ENCODE results near the gene DGCR6L. TPM values are rescaled to one million over a fixed set of nuclear protein-coding genes. Genes with fewer than 3 reads are reported as not detected.
"Not testable (repeated sequence)": the region's sequence is repeated elsewhere in the genome, so short reads cannot be mapped to it uniquely, and the experiment has no call there.

Gene DGCR6L
- total RNA-seq, 1 donor from 2014 or later: 47.6 TPM

- no peak for DNase-seq (ENCODE audit: low read depth in 2 of 2)
Observed at GRCh38 chr22:20276468-20276867, 43.4 kb downstream of the DGCR6L start.

- DNase-seq (ENCODE audit: low read depth in 2 of 2): no peak
Observed at GRCh38 chr22:20275836-20276235, 44.0 kb downstream of the DGCR6L start.

DNA sequence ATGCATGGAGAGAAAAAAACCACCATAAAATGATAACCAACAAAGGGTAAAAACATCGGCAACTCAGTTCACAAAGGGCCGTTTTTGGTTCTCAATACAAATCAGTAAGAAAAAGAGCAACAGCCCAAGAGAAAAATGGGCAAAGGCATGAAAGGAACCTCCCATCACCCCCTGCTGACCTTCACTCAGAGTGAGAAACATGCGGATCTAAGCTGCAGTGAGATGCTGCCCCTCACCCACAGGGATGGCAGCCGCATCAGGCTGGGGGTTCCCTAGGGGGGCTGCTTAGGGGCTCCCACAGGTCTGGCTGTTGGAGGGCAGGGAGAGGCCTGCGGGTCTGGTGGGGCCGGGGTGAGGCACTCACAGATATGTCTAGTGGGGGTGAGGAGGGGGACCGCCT lies 44.5 kb downstream of the DGCR6L start:
- not testable (repeated sequence) for DNase-seq (ENCODE audit: low read depth in 2 of 2)

DNA sequence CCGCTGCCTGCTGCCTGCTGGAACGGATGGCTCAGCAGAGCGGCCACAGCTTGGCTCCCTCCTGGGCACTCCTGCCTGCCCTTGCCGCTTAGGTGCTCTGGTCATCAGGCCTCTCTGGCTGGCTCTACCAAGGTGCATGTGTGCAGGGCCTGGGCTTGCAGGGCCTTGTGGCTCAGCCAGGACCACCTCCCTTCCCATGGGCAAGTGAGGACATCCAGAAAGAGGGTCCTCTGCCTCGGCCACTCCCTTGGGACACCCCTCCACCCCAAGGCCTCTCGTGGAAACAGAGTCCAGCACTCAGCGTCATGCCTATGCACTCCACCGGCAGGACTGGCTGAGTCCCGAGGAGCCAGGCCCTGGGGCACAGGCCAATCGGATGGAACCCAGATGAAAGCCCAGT lies 45.5 kb downstream of the DGCR6L start:
- not testable (repeated sequence) for DNase-seq (ENCODE audit: low read depth in 2 of 2)

- no peak for DNase-seq (ENCODE audit: low read depth in 2 of 2)
Observed at GRCh38 chr22:20273758-20274181, 46.1 kb downstream of the DGCR6L start.

DNA sequence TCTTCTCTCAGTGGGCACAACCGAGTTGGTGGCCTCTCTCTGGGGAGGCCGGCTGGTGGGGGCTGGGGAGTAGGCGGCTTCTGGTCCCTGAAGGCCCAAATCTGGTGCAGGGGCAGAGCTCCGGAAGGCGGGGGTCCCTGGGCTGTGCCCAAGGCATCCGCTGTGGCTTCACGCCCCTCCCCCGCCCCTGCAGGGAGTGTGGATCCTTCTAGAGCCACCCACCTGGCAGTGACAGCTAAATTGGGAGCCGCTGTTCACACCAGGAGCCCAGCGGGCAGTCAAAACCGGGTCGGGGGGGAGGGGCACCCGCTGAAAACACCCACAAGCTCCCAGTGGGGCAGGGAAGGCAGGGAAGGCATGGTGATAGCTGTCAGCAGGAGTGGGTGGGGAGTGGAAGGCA lies 47.2 kb downstream of the DGCR6L start:
- no peak for DNase-seq (ENCODE audit: low read depth in 2 of 2)

DNA sequence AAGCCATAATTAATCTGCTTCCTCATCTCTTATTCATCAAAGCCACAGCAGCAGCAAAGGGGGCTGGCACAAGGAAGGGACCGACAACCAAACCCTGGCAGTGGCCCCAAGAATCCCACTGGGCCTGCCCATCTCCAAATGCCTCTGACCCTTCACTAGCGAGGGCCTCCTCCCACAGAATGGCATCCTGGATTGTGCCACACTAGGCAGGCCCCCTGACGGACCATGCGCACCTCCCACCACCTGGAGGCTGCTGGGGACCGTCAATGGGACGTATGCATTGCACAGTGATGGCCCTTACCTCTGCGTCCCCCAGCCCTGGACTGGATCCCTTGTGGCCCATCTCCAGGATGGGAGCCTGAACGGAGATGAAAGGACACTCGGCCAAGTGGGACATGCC lies 47.7 kb downstream of the DGCR6L start:
- no peak for DNase-seq (ENCODE audit: low read depth in 2 of 2)

DNA sequence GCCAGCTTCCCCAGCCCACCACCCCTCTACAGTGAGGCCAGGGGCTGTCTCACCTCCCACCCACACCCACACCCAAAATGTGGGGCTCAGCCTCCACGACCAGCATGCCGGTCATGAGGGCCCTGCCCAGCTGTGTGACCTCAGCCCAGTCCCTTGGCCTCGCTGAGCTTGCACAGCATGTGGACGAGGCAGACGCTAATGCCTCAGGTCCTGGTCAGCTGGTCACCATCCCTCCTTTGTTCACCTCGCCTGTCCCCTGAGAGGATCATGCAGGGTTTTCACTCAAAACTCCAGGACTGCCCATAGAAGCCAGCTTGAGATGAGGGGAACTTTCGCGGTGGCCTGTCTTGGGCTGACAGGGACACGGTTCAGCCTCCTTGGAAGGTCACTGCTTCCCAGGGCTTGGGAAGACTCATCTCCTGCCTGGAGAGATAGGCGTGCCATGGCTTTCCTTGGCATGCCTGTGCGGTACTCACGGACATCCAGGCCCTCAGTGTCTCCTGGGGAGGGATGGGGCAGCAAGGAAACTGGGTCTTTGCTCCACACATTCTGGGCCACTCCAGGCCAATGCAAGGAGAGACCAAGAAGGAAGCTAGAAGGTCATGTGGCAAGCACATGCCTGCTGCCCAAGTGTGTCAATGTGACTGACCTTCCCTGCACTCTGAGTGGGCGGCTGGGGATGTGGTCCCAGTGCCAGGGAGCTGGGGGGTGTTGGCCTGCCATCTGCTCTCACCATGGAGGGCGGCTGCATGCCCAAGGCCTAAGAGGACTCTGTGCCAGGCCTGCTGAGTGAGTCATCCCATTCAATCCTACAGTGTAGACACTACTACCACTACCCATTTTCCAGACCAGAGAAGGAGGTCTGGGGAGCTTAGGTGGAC lies 48.5 kb downstream of the DGCR6L start:
- no peak for DNase-seq (ENCODE audit: low read depth in 2 of 2)

GRCh38 chr22:20270190-20271113 lies 49.4 kb downstream of the DGCR6L start:
- not testable (repeated sequence) for DNase-seq (ENCODE audit: low read depth in 2 of 2)

DNA sequence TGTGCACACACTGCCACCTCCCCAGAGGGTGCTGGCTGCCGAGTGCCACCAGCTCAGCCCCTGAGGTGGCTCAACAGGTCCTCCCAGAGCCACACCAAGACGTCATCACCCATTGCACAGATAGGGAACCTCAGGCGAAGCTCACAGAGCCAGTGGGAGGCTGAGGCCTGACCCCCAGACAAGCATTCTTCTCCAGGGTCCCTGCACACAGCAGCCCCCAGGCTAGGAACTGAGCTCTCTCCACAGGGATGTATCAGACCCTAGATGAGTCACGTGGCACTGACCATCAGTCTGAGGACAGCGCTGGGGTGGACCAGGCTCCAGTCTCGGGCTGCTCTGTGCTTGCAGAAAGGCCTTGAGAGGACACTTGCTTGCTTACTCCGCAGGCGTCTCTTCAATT lies 50.2 kb downstream of the DGCR6L start:
- DNase-seq (ENCODE audit: low read depth in 2 of 2): not testable (repeated sequence)

DNA sequence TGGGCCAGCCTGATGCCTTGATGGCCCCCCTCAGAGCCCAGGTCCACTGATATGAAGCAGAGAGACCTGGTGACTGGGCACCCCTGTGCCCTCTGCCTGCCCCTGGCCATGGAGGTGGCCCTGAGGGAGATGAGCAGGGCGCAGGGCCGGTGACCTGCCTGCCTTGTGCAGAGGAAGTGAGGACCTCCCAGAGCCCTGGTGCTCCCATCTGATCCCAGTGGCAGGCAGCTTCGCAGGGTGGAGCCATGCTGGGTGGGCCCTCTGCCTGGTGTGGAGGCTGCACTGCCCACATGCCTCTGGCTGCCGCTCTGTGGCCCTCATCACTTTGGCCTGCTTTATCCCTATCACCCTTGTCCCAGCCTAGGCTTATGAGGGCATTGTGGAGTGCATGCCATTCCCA lies 50.7 kb downstream of the DGCR6L start:
- not testable (repeated sequence) for DNase-seq (ENCODE audit: low read depth in 2 of 2)

GRCh38 chr22:20268279-20269012 lies 51.4 kb downstream of the DGCR6L start, which contains the start of gene RTN4R:
Gene RTN4R, minus strand, starts transcription at chr22:20268318. Its CDS starts 226 bp downstream, at chr22:20268092.
- peak; percentile 41 to 64 for DNase-seq (ENCODE audit: low read depth in 2 of 2)

DNA sequence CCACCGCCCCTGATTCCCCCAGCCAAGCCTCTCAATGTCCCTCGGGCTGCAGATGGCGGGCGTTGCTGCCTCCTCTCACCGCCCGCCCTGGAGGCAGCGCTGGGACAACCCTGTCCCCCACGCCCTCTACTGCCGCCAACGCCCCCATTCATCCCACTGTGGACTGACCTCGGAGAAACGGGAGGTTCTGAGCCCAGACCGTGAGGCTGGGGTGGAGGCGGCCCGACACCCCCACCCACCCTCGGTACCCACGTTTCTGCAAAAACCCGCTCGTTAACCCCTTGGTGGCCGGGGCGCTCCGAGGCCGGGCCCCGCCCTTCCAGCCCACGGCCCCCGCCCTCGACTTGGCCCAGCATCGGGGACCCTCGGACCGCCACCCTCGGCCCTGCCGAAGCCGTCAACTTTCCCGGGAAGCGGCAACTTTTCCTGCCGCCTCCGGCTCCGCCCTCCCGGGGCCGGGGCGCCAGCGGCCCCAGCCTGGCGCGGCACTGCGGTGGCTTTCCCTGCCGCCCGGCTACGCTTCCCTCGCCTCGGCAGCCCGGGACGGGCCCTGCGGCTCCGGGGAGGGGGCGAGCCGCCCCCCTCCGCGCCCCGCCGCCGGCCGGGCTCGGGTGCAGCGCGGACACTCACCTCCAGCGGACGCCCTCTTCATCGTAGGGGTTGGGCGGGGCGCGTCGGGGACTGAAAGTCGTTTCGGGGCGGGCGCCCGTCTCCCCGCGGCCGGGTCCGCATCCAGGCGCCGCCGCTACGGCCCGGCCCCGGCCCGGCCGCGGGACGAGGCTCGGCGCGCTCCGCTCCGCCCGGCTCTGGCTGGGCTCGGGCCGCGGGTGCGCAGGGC lies 52.2 kb downstream of the DGCR6L start:
- DNase-seq (ENCODE audit: low read depth in 2 of 2): no peak

DNA sequence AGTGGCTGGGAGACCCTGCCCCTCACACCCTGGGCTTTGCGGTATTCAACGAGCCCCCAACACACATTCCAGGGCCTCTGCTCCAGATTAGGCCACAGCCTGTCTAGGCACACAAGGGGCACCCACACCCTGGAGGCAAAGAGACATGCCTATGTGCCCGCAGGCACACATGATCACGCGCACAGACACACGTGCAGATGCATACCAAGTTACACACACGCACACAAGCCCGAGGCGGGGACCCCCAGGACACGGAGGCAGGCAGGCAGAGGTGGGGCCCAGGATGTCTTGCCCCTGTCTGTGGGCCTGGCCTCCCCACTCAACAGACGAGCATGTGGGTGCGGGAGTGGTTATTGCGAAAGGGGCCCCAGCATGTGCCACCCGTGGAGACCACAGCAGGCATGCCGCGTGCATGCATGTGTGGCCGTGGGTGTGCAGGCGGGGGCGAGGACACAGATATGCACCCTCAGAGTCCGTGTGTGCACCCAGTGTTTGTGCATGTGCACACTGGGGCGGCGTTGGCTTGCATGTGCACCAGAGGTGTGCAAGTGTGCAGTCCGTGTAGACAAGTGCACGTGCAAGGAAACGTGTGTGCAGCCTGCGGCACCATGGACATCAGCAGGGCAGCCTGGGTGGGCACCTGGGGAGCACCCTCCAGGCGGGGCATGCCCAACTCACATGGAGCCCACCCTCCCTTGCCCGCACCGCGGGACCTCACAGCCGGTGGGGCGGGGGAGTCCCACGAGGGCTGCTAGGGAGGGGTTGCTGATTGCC lies 53.0 kb downstream of the DGCR6L start:
- not testable (repeated sequence) for DNase-seq (ENCODE audit: low read depth in 2 of 2)

- not testable (repeated sequence) for DNase-seq (ENCODE audit: low read depth in 2 of 2)
Observed at GRCh38 chr22:20265772-20266666, 53.8 kb downstream of the DGCR6L start.

GRCh38 chr22:20264614-20265452 lies 55.0 kb downstream of the DGCR6L start:
- DNase-seq (ENCODE audit: low read depth in 2 of 2): no peak

All from lung microvascular endothelial cell (primary cell).